B cell (primary cell): ENCODE results near the gene TRAF3. TPM values are rescaled to one million over a fixed set of nuclear protein-coding genes. Genes with fewer than 3 reads are reported as not detected.

Source experiments
- ATAC-seq: fragments of 200-7000 bp; cut with Tn5 transposase; one replicate; pipeline ENCODE4 v1.10.0; 2021; ENCODE audit warnings: low read depth, mild to moderate bottlenecking, moderate number of reproducible peaks, moderate library complexity
- CTCF ChIA-PET: fragments of 350-600 bp; sonication (Branson Sonifier 250); formaldehyde crosslinking; loops from one replicate; lab custom pipeline; 2021; ENCODE audit warnings: antibody characterized with exemption, inconsistent platforms; lab: Charles Lee
- POLR2A ChIA-PET: fragments of 350-600 bp; sonication (Branson Sonifier 250); formaldehyde crosslinking; loops from one replicate; lab custom pipeline; 2021; ENCODE audit warnings: antibody characterized with exemption; lab: Charles Lee
- DNase-seq: peaks from one replicate; pipeline ENCODE4 v3.0.0; 2013
- H2AFZ ChIP-seq: 2 replicates; pipeline ENCODE4 v1.6.1; 2012; ENCODE audit warnings: mild to moderate bottlenecking, low read depth, low read length; ENCODE audit not compliant: insufficient read depth, poor library complexity, severe bottlenecking
- H3K27ac ChIP-seq, 2 donors: 1 replicate in 1 of 2; 2 replicates in 1 of 2; pipeline ENCODE4 v1.5.1; 2012 to 2013; ENCODE audit warnings: low read length in 2 of 2, mild to moderate bottlenecking in 2 of 2, moderate library complexity in 1 of 2
- H3K27me3 ChIP-seq, 4 experiments: fragments of 200-600 bp in 1 of 4; sonication (generic) in 1 of 4; replicated peaks in 1 of 4; 1 replicate in 2 of 4; 2 replicates in 2 of 4; pipeline versions ENCODE4 v1.6.1 to v1.7.0; 2013 to 2016; ENCODE audit warnings: low read length in 3 of 4, mild to moderate bottlenecking in 2 of 4, mixed read lengths in 1 of 4, moderate library complexity in 1 of 4; ENCODE audit not compliant: insufficient read depth in 4 of 4, control insufficient read depth in 3 of 4; ENCODE audit errors: control extremely low read depth in 1 of 4
- H3K36me3 ChIP-seq, 2 experiments: replicated peaks in 1 of 2; 1 replicate in 1 of 2; 2 replicates in 1 of 2; pipeline versions ENCODE4 v1.6.1 to v1.7.1; 2013; ENCODE audit warnings: low read length in 1 of 2; ENCODE audit not compliant: insufficient read depth in 2 of 2, control insufficient read depth in 1 of 2; ENCODE audit errors: control extremely low read depth in 1 of 2, extremely low read depth in 1 of 2
- H3K4me1 ChIP-seq, 2 donors: fragments of 200-600 bp in 1 of 2; sonication (generic) in 1 of 2; 1 replicate in 1 of 2; 2 replicates in 1 of 2; pipeline versions ENCODE4 v1.5.1 to v1.6.1; 2013 to 2017; ENCODE audit warnings: low read length in 2 of 2; ENCODE audit not compliant: control insufficient read depth in 2 of 2, insufficient read depth in 2 of 2
- H3K4me2 ChIP-seq: replicated peaks from 2 replicates; pipeline ENCODE3; 2012; ENCODE audit warnings: mild to moderate bottlenecking, low read depth, low read length; ENCODE audit not compliant: poor library complexity, severe bottlenecking
- H3K4me3 ChIP-seq, 5 experiments: fragments of 200-600 bp in 1 of 5; sonication (generic) in 1 of 5; 1 replicate in 3 of 5; 2 replicates in 2 of 5; pipeline versions ENCODE4 v1.5.1 to v1.7.0; 2011 to 2016; ENCODE audit warnings: low read length in 4 of 5, mild to moderate bottlenecking in 4 of 5, low read depth in 2 of 5, control low read depth in 1 of 5, moderate library complexity in 1 of 5; ENCODE audit not compliant: insufficient read depth in 1 of 5; ENCODE audit errors: control extremely low read depth in 1 of 5, extremely low read depth in 1 of 5
- H3K79me2 ChIP-seq: fragments of 200-600 bp; sonication (generic); one replicate; pipeline ENCODE4 v1.6.0; 2016; ENCODE audit warnings: low read length; ENCODE audit not compliant: control insufficient read depth, insufficient read depth
- H3K9ac ChIP-seq: fragments of 200-600 bp; sonication (generic); 2 replicates; pipeline ENCODE4 v1.6.1; 2017; ENCODE audit warnings: mild to moderate bottlenecking, low read length, moderate library complexity
- H3K9me3 ChIP-seq, 3 donors: one replicate each; pipeline versions ENCODE4 v1.6.1 to v1.7.1; 2013; ENCODE audit warnings: low read length in 2 of 3; ENCODE audit not compliant: control insufficient read depth in 2 of 3, insufficient read depth in 1 of 3; ENCODE audit errors: control extremely low read depth in 1 of 3
- H4K20me1 ChIP-seq: 2 replicates; pipeline ENCODE4 v1.6.0; 2012; ENCODE audit warnings: mild to moderate bottlenecking, low read length; ENCODE audit not compliant: insufficient read depth, control insufficient read depth, poor library complexity, severe bottlenecking
- H3K27ac Mint-ChIP-seq: one replicate; pipeline ENCODE4 v1.8.0; 2021; ENCODE audit warnings: mixed read lengths
- H3K27me3 Mint-ChIP-seq: one replicate; pipeline ENCODE4 v1.8.0; 2021; ENCODE audit warnings: mixed read lengths
- H3K4me1 Mint-ChIP-seq: one replicate; pipeline ENCODE4 v1.8.0; 2021; ENCODE audit warnings: mixed read lengths
- H3K4me3 Mint-ChIP-seq: one replicate; pipeline ENCODE4 v1.8.0; 2021; ENCODE audit warnings: mixed read lengths
- H3K9me3 Mint-ChIP-seq: one replicate; pipeline ENCODE4 v1.8.0; 2022; ENCODE audit warnings: mixed read lengths; ENCODE audit not compliant: insufficient read depth
- EZH2 ChIP-seq: IDR thresholded peaks from 2 replicates; pipeline ENCODE4 v1.6.1; 2012; ENCODE audit warnings: borderline replicate concordance, low read depth, mild to moderate bottlenecking, moderate library complexity, low read length; ENCODE audit not compliant: insufficient read depth, poor library complexity, severe bottlenecking
- whole genome bisulfite sequencing: methylation state at CpG from one replicate; pipeline ENCODE4 v1.1.5; 2013; ENCODE audit warnings: missing lambda C conversion rate; ENCODE audit not compliant: insufficient coverage; 5-methylcytosine and 5-hydroxymethylcytosine counted together
- intact Hi-C: fragments of 100-400 bp; cut with micrococcal nuclease; formaldehyde crosslinking; loops from one replicate; pipeline ENCODE4 v1.10.0; 2022
- polyA plus RNA-seq: library from polyadenylated mRNA; depleted of rRNA; stranded (reverse); fragments of >200 nt; gene quantifications from 2 replicates; pipeline ENCODE4 v1.2.3, GENCODE V29; 2012
- total RNA-seq, 2 donors: library from RNA; stranded (reverse); fragments of 120-200 nt in 1 of 2; gene quantifications; 1 replicate in 1 of 2; 2 replicates in 1 of 2; pipeline versions ENCODE4 v1.2.3 to v1.2.4, GENCODE V29; 2013 to 2022
- TF ChIP-seq, protein P1 (sequence below): fragments of 200-600 bp; IDR thresholded peaks from one replicate; pipeline ENCODE4 v1.8.0; 2022; ENCODE audit warnings: antibody characterized with exemption, mild to moderate bottlenecking

TRAF3 gene
- total and polyA plus RNA-seq, 2 donors (not counting 1 experiment from before 2014, with no cell fraction given), result 42.8 to 89.8 TPM

- Histone ChIP-seq H3K36me3 (peaks cover 0 to 10% of the 10 kb centered on the region in 2 experiments), H3K9me3 (no peaks in the 10 kb centered on the region), H2AFZ (no peak overlapping the region), H3K27ac (peak overlapping the region; percentile 82 to 94), H3K27me3 (no peaks in the 10 kb centered on the region), H3K79me2 (peaks cover 74% of the 10 kb centered on the region), H3K4me2 (peak overlapping the region; percentile 90), H3K4me1 (peaks cover 54 to 77% of the 10 kb centered on the region in 2 donors), H3K4me3 (peak overlapping the region in 3 of 5 experiments; percentile 12 to 90 (median 83)), H4K20me1 (peaks cover 61% of the 10 kb centered on the region), H3K9ac (peak overlapping the region; percentile 95)
- no peaks in the 10 kb centered on the region for H3K27me3 Mint-ChIP-seq
- ChIA-PET POLR2A (no interaction called here), CTCF (interaction anchor here (1.2 kb wide), 1 partner anchor 24 kb away, joined by 3 read pairs; no protein-coding TSS in a partner anchor)
- H3K4me3 Mint-ChIP-seq, result peak overlapping the region; percentile 91
- 71% methylated on average over 6 of the region's 13 CpGs for WGBS
- DNase-seq (no peak), ATAC-seq (no peak)
- no peaks in the 10 kb centered on the region for H3K9me3 Mint-ChIP-seq
- TF ChIP-seq EZH2, result no peak
- TF ChIP-seq, protein P1, sequence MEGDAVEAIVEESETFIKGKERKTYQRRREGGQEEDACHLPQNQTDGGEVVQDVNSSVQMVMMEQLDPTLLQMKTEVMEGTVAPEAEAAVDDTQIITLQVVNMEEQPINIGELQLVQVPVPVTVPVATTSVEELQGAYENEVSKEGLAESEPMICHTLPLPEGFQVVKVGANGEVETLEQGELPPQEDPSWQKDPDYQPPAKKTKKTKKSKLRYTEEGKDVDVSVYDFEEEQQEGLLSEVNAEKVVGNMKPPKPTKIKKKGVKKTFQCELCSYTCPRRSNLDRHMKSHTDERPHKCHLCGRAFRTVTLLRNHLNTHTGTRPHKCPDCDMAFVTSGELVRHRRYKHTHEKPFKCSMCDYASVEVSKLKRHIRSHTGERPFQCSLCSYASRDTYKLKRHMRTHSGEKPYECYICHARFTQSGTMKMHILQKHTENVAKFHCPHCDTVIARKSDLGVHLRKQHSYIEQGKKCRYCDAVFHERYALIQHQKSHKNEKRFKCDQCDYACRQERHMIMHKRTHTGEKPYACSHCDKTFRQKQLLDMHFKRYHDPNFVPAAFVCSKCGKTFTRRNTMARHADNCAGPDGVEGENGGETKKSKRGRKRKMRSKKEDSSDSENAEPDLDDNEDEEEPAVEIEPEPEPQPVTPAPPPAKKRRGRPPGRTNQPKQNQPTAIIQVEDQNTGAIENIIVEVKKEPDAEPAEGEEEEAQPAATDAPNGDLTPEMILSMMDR, result no peak
- intact Hi-C loops, result loop anchor here (5.0 to 10.0 kb wide), 2 partner anchors 275 to 1068 kb away; partner anchors contain the start of genes CDC42BPB and PPP1R13B
- H3K4me1 Mint-ChIP-seq, result peaks cover 64% of the 10 kb centered on the region
- peak overlapping the region; percentile 8 for H3K27ac Mint-ChIP-seq
Measured at GRCh38 chr14:102779574-102780315, 2.5 kb downstream of the TRAF3 start.

DNA sequence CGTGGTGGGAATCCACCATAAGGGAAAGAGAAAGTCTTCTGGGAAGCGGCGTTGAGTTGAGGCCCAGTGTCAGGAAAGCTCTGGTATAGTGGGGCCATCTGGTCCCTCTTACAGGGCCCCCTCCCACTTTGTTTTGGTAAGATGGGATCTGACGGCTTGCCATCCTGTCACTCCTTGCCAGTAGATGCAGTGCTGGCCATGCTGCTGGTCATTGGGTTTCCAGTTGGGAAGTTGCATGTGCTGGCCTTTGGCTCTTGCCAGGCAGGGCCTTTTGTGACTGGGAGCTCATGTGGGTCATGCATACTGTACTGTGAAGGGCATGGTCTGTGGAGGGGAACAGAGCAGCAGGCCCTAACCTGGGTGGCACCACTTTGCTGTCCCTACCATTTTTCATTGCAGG is 3.8 kb downstream of the TRAF3 start:
- TF ChIP-seq EZH2, result no peak
- TF ChIP-seq, protein P1, result no peak
- Mint-ChIP-seq H3K9me3 (no peaks in the 10 kb centered on the region), H3K27me3 (no peaks in the 10 kb centered on the region), H3K4me1 (peaks cover 70% of the 10 kb centered on the region), H3K4me3 (peak overlapping the region; percentile 73), H3K27ac (peak overlapping the region; percentile 56)
- H3K79me2 ChIP-seq, result peaks cover 82% of the 10 kb centered on the region
- POLR2A ChIA-PET, result no interaction called here
- DNase-seq (no peak), ATAC-seq (no peak)
- 85% methylated on average over 4 of the region's 4 CpGs for WGBS
- intact Hi-C loops, result no loop called here
- CTCF ChIA-PET, result interaction anchor here (0.6 kb wide), 1 partner anchor 11 kb away, joined by 5 read pairs; no protein-coding TSS in a partner anchor
- no peak overlapping the region for H3K27ac ChIP-seq
- no peaks in the 10 kb centered on the region for H3K9me3 ChIP-seq
- H4K20me1 ChIP-seq, result peaks cover 74% of the 10 kb centered on the region
- peak overlapping the region; percentile 22 for H3K9ac ChIP-seq
- no peak overlapping the region for H2AFZ ChIP-seq
- H3K27me3 ChIP-seq, result no peaks in the 10 kb centered on the region
- peaks cover 0 to 10% of the 10 kb centered on the region in 2 experiments for H3K36me3 ChIP-seq
- peaks cover 52 to 77% of the 10 kb centered on the region in 2 donors for H3K4me1 ChIP-seq
- H3K4me3 ChIP-seq, result no peak overlapping the region
- H3K4me2 ChIP-seq, result peak overlapping the region; percentile 90
